Gastroesophageal sphincter (tissue), 4 donors: ENCODE measurements around the gene ELMO1. TPM values are rescaled to one million over a fixed set of nuclear protein-coding genes. Genes with fewer than 3 reads are reported as not detected.

Source experiments
- ATAC-seq: fragments of 150-250 bp; one replicate; pipeline ENCODE4 v1.9.1; 2016; ENCODE audit warnings: mild to moderate bottlenecking, moderate library complexity
- H3K27ac ChIP-seq, 4 donors: fragments of 200-600 bp; sonication (generic) in 3 of 4; 1 replicate in 3 of 4; 2 replicates in 1 of 4; pipeline ENCODE4 v1.5.1; 2016 to 2019
- H3K27me3 ChIP-seq: fragments of 200-600 bp; sonication (generic); one replicate; pipeline ENCODE4 v1.5.1; 2019
- H3K36me3 ChIP-seq, 2 donors: fragments of 200-600 bp; sonication (generic); one replicate each; pipeline ENCODE4 v1.5.1; 2019; ENCODE audit warnings: control low read depth in 1 of 2
- H3K4me1 ChIP-seq, 3 donors: fragments of 200-600 bp; sonication (generic); 1 replicate in 2 of 3; 2 replicates in 1 of 3; pipeline ENCODE4 v1.5.1; 2016 to 2019; ENCODE audit warnings: control low read depth in 2 of 3
- H3K4me3 ChIP-seq, 2 donors: fragments of 200-600 bp; sonication (generic); one replicate each; pipeline ENCODE4 v1.5.1; 2019; ENCODE audit warnings: mild to moderate bottlenecking in 1 of 2, moderate library complexity in 1 of 2
- H3K9me3 ChIP-seq, 3 donors: fragments of 200-600 bp; sonication (generic); one replicate each; pipeline ENCODE4 v1.5.1; 2017 to 2019; ENCODE audit warnings: control low read depth in 2 of 3
- CTCF ChIP-seq, 4 experiments: fragments of 200-600 bp in 2 of 4; fragments of 450-650 bp in 2 of 4; sonication (generic) in 1 of 4; IDR thresholded peaks; one replicate each; pipeline ENCODE4 v1.5.1; 2017 to 2019; ENCODE audit warnings: antibody characterized with exemption in 4 of 4, mild to moderate bottlenecking in 2 of 4, moderate library complexity in 2 of 4
- EP300 ChIP-seq: sonication (generic); formaldehyde crosslinking; IDR thresholded peaks from one replicate; pipeline ENCODE4 v1.6.1; 2017; ENCODE audit warnings: antibody characterized with exemption, mild to moderate bottlenecking
- POLR2A ChIP-seq, 2 donors: fragments of 450-650 bp; IDR thresholded peaks; one replicate each; pipeline ENCODE4 v1.6.1; 2017; ENCODE audit warnings: antibody characterized with exemption in 2 of 2, mild to moderate bottlenecking in 2 of 2, moderate library complexity in 1 of 2
- POLR2AphosphoS5 ChIP-seq: sonication (generic); formaldehyde crosslinking; IDR thresholded peaks from one replicate; pipeline ENCODE4 v1.6.1; 2017; ENCODE audit warnings: antibody characterized with exemption
- WGBS, 2 donors: methylation state at CpG; one replicate each; pipeline ENCODE4 v1.1.5; 2018; ENCODE audit warnings: low coverage in 1 of 2; 5-methylcytosine and 5-hydroxymethylcytosine counted together
- total RNA-seq, 4 donors: library from RNA; depleted of rRNA; stranded (reverse); fragments of >200 nt; gene quantifications; one replicate each; pipeline ENCODE4 v1.1.0, GENCODE V29; 2016

The ELMO1 gene
- total RNA-seq, 4 donors from 2014 or later, result 22.1 to 54.0 (median 42.7) TPM

- 79 to 83% methylated on average over 7 of the region's 7 CpGs for WGBS, 2 donors
- ATAC-seq, result no peak
- no peaks in the 10 kb centered on the region for H3K9me3 ChIP-seq
- H3K27me3 ChIP-seq, result peaks cover 10% of the 10 kb centered on the region
- TF ChIP-seq POLR2A (IDR thresholded peaks at IDR 0.05), result no peak
- no peak for TF ChIP-seq CTCF (IDR thresholded peaks at IDR 0.05)
- H3K36me3 ChIP-seq, result peaks cover 0 to 13% of the 10 kb centered on the region in 2 donors
- no peak overlapping the region for H3K27ac ChIP-seq
- no peak overlapping the region for H3K4me3 ChIP-seq
- H3K4me1 ChIP-seq, result no peaks in the 10 kb centered on the region
These were observed 193.2 kb downstream of the ELMO1 start for GRCh38 chr7:37255327-37255944.

- H3K27me3 ChIP-seq, result no peaks in the 10 kb centered on the region
- H3K4me3 ChIP-seq, result no peak overlapping the region
- peaks cover 0 to 6% (median 6%) of the 10 kb centered on the region in 3 donors for H3K4me1 ChIP-seq
- peak overlapping the region in 3 of 4 donors; percentile 30 to 43 (median 36) for H3K27ac ChIP-seq
- TF ChIP-seq EP300, result no peak
- no peak for TF ChIP-seq POLR2AphosphoS5
- no peak for TF ChIP-seq CTCF (IDR thresholded peaks at IDR 0.05)
- TF ChIP-seq POLR2A (IDR thresholded peaks at IDR 0.05), result no peak
- no peak for ATAC-seq
- no peaks in the 10 kb centered on the region for H3K9me3 ChIP-seq
- no peaks in the 10 kb centered on the region for H3K36me3 ChIP-seq
These were observed 197.4 kb downstream of the ELMO1 start for GRCh38 chr7:37251222-37251621.

GRCh38 chr7:37249240-37249639 is 199.4 kb downstream of the ELMO1 start:
- Histone ChIP-seq H3K4me3 (no peak overlapping the region), H3K36me3 (no peaks in the 10 kb centered on the region), H3K9me3 (no peaks in the 10 kb centered on the region), H3K27ac (peak overlapping the region in 1 of 4 donors; percentile 52), H3K27me3 (no peaks in the 10 kb centered on the region), H3K4me1 (peaks cover 0 to 6% (median 6%) of the 10 kb centered on the region in 3 donors)
- TF ChIP-seq EP300 (no peak), CTCF (IDR thresholded peaks at IDR 0.05) (no peak), POLR2AphosphoS5 (no peak), POLR2A (IDR thresholded peaks at IDR 0.05) (no peak)
- ATAC-seq, result no peak
- 38 to 82% methylated on average over 1 of the region's 1 CpG for WGBS, 2 donors

- H3K36me3 ChIP-seq, result no peaks in the 10 kb centered on the region
- WGBS, 2 donors, result 33 to 41% methylated on average over 2 to 3 of the region's 3 CpGs
- peaks cover 0 to 6% (median 6%) of the 10 kb centered on the region in 3 donors for H3K4me1 ChIP-seq
- no peak overlapping the region for H3K4me3 ChIP-seq
- no peaks in the 10 kb centered on the region for H3K27me3 ChIP-seq
- H3K9me3 ChIP-seq, result no peaks in the 10 kb centered on the region
- ATAC-seq, result peak; percentile 59
- H3K27ac ChIP-seq, result peak overlapping the region in 3 of 4 donors; percentile 37 to 52 (median 42)
- TF ChIP-seq POLR2A (IDR thresholded peaks at IDR 0.05) (no peak), POLR2AphosphoS5 (no peak), CTCF (IDR thresholded peaks at IDR 0.05) (no peak), EP300 (no peak)
These were observed 200.2 kb downstream of the ELMO1 start for GRCh38 chr7:37248396-37248861.

GRCh38 chr7:37247861-37248260 is 200.8 kb downstream of the ELMO1 start:
- WGBS, 2 donors, result 26 to 40% methylated on average over 2 of the region's 2 CpGs
- no peaks in the 10 kb centered on the region for H3K36me3 ChIP-seq
- no peak overlapping the region for H3K4me3 ChIP-seq
- H3K27ac ChIP-seq, result peak overlapping the region in 3 of 4 donors; percentile 37 to 52 (median 42)
- H3K9me3 ChIP-seq, result no peaks in the 10 kb centered on the region
- H3K4me1 ChIP-seq, result peaks cover 0 to 6% (median 6%) of the 10 kb centered on the region in 3 donors
- peak; percentile 28 for TF ChIP-seq POLR2AphosphoS5
- no peak for TF ChIP-seq CTCF (IDR thresholded peaks at IDR 0.05)
- peak; percentile 79 for ATAC-seq
- H3K27me3 ChIP-seq, result no peaks in the 10 kb centered on the region
